Stimulated activated CD4-positive, alpha-beta T cell treated with anti-CD3 and anti-CD28 coated beads, Interleukin-2, amount 100 ng/mL, for 48 hours (primary cell): ENCODE data around the gene SPRED3.

Source experiments
- DNase-seq, 2 donors: peaks; one replicate each; pipeline ENCODE4 v3.0.0-alpha.2; 2020

The SPRED3 gene

DNA sequence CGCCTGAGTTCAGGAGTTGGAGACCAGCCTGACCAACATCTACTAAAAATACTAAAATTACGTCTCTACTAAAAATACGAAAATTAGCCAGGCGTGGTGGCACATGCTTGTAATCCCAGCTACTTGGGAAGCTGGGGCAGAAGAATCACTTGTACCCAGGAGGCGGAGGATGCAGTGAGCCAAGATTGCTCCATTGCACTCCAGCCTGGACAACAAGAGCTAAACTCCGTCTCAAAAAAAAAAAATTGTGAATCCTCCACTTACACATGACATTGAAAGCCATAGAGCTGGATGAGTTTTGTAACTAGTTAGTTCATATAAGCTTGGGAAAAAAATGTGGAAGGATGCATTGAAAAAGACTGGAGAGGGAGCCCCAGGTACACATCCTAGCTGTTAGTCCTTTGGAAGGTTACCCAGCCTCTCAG, 14.6 kb upstream of the SPRED3 start:
- no peak for DNase-seq

- peak; percentile 96 for DNase-seq
These were observed 14.0 kb upstream of the SPRED3 start, which contains the start of gene PSMD8 for GRCh38 chr19:38374332-38375097. TSS of gene PSMD8 (plus strand) at chr19:38374571. CDS start at chr19:38374602, 31 bp downstream.

DNA sequence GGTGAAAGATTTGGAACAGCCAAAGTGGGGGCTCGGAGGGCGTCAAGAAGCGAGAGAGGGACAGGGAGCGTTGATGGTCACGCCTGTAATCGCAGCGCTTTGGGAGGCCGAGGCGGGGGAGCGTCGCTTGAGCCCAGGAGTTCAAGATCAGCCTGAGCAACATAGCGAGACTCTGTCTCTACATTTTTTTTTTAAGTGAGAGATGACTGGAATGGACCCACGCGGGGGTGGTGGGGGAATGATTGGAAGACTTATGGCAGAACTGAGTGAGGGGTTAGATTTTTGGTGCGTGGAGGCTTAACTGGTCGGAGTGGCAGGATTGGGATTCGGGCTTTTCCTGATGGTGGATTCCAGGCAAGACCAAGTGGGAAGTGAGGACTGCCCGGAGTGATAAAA, 13.4 kb upstream of the SPRED3 start:
- no peak for DNase-seq

DNA sequence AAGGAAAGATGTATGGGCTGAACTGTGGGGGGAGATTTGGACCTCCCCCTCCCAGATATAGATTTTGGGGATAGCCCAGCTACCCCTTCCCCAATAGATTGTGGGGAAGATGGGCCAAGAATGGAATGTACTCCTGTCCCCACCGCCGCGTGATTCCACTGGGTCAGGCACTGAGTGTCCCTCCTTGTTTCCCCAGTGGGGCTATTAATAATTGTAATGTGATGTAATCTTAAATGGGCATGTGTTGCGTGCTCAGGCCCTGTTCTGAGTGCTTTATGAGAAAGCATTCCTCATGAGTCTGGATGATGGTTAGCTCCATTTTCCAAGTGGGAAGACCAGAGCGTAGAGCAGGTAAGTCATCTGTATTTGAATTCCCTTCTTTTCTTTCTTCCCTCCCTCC, 12.7 kb upstream of the SPRED3 start:
- DNase-seq = no peak

DNA sequence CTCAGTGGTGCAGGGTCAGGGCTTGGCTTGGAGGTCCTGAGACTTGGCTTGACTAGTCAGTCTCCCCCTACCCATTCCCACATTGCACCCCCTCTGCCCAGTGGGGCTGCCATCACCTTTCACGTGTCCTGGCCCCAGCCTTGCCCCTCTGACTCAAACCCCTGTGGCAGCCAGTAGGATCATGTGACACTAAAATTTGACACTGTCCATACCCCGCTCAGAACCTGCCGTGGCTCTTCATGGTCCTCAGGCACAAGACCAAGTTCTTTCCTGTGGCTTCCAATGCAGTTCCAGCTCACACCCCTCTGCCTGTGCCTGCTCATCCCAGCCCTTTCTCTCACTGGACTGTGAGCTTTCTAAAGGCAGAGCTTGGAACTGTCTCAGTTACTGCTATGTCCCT, 11.9 kb upstream of the SPRED3 start:
- DNase-seq = no peak

GRCh38 chr19:38377052-38377451, 11.4 kb upstream of the SPRED3 start:
- no peak for DNase-seq

GRCh38 chr19:38378866-38379265, 9.6 kb upstream of the SPRED3 start:
- no peak for DNase-seq

GRCh38 chr19:38381138-38381537, 7.4 kb upstream of the SPRED3 start:
- DNase-seq = no peak

GRCh38 chr19:38383184-38383583, 5.3 kb upstream of the SPRED3 start:
- no peak for DNase-seq

GRCh38 chr19:38383743-38384142, 4.8 kb upstream of the SPRED3 start:
- DNase-seq = no peak

- no peak for DNase-seq
These were observed 4.1 kb upstream of the SPRED3 start for GRCh38 chr19:38384209-38385027.

- no peak for DNase-seq
These were observed 3.3 kb upstream of the SPRED3 start for GRCh38 chr19:38385057-38385803.

GRCh38 chr19:38385804-38386257, 2.7 kb upstream of the SPRED3 start:
- no peak for DNase-seq

GRCh38 chr19:38386300-38386970, 2.1 kb upstream of the SPRED3 start:
- no peak for DNase-seq

GRCh38 chr19:38386971-38387549, 1.4 kb upstream of the SPRED3 start:
- DNase-seq = no peak

- DNase-seq = peak; percentile 81 to 88
These were observed 748 bp upstream of the SPRED3 start, which contains the start of gene GGN for GRCh38 chr19:38387550-38388348. TSS of gene GGN (minus strand) at chr19:38388034. CDS start at chr19:38387261, 773 bp downstream.

- no peak for DNase-seq
These were observed 816 bp downstream of the SPRED3 start for GRCh38 chr19:38389101-38389925.

DNA sequence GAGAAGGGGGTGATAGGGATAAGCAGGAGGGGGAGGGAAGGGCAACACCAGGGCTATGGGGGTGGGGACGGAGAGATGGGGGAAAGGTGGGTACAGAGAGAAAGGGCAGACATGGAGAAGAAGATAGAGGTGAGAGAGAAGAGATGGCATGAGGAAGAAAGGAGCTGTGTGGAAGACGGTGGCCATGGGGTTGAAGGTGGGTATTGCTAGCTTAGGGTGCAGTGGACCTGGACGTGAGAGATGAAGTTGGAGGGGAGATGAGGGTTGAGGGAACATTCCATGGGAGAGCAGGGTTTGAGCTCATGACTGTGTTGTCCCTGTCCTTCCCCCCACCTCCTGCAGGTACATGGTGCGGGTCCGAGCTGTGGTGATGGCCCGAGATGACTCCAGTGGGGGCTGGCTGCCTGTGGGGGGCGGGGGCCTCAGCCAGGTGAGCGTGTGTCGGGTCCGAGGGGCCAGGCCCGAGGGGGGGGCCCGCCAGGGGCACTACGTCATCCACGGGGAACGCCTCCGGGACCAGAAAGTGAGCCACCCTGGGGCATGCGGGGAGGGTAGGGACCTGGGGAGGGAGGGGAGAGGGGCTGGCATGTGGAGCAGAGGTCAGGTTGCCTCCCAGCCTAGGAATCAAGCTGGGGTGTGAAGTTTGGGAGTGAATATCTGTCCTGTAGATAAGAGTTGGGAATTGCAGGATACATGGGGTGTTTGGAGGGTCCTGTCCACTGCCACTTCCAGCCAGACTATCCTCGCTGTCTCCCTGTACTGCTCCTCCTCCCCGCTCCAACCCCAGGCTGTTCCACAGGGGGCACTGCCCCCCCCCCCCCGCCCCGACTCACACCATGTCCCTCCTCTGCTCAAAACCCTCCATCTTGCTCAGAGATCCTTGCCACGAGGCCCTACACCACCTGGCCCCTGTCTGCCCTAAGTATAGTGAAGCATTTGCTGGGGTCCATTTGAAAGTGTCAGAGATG, 1.7 kb downstream of the SPRED3 start:
- DNase-seq = no peak

DNA sequence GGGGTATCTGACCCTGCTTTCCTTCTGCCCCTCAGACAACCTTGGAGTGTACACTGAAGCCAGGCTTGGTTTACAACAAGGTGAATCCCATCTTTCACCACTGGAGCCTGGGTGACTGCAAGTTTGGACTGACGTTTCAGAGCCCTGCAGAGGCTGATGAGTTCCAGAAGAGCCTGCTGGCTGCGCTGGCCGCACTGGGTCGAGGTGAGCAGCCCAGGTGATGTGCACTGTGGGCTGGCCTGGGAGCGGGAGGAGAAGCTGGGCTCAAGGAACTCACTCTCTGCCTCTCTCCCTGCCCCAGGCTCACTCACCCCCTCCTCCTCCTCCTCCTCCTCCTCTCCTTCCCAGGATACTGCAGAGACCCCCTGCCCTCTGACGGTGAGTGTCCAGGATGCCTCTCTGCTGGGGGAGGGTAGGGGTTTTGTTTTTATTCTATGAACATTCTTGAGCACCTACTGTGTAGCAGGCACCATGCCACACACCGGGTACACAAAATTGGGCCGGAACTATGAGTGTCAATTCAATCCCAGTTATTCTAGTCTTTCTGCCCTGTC, 3.5 kb downstream of the SPRED3 start:
- no peak for DNase-seq
